ENCODE measurements around the gene CCDC157. TPM values are rescaled to one million over a fixed set of nuclear protein-coding genes. Genes with fewer than 3 reads are reported as not detected.

The CCDC157 gene
- total and polyA plus RNA-seq, 9 of the 15 experiments (the other 6 are each of a cell fraction or from before 2014, with no cell fraction given), result 0.04 to 1.3 (median 0.68) TPM

- TF ChIP-seq L3MBTL2 (IDR thresholded peaks at IDR 0.05), result no peak
- no peak for TF ChIP-seq ZNF263 (CRISPR knock-in tag; IDR thresholded peaks at IDR 0.05; ENCODE audit: borderline replicate concordance)
- peak; percentile 30 for TF ChIP-seq HMGN3 (IDR thresholded peaks at IDR 0.05; ENCODE audit: borderline replicate concordance, extremely low read depth, insufficient read length, low read depth, low read length)
- TF ChIP-seq ZNF696 (CRISPR knock-in tag; conservative IDR thresholded peaks at IDR 0.05), result no peak
- no peak for TF ChIP-seq ZNF408 (CRISPR knock-in tag; IDR thresholded peaks at IDR 0.05; ENCODE audit: low read depth)
- no peak for TF ChIP-seq NONO (IDR thresholded peaks at IDR 0.05; ENCODE audit: low read depth in 2 of 2, low read length in 1 of 2)
- no peak for TF ChIP-seq DMBX1 (CRISPR knock-in tag; IDR thresholded peaks at IDR 0.05; ENCODE audit: borderline replicate concordance)
- no peak for TF ChIP-seq MTF1 (CRISPR knock-in tag; IDR thresholded peaks at IDR 0.05; ENCODE audit: borderline replicate concordance)
- TF ChIP-seq FOXA3 (CRISPR knock-in tag; conservative IDR thresholded peaks at IDR 0.05 in 1 of 2, IDR thresholded peaks at IDR 0.05 in 1 of 2), result no peak
- no peak for TF ChIP-seq C11orf30 (IDR thresholded peaks at IDR 0.05; ENCODE audit: low read depth)
- TF ChIP-seq GABPB1 (CRISPR knock-in tag; IDR thresholded peaks at IDR 0.05), result no peak
- no peak for TF ChIP-seq ZNF766 (CRISPR knock-in tag; conservative IDR thresholded peaks at IDR 0.05)
- peak; percentile 45 for TF ChIP-seq TAF1 (IDR thresholded peaks at IDR 0.05; ENCODE audit: control insufficient read depth, extremely low read depth, insufficient read depth, low read length, severe bottlenecking)
- TF ChIP-seq E2F3 (CRISPR knock-in tag; IDR thresholded peaks at IDR 0.05), result no peak
- TF ChIP-seq ZNF561 (CRISPR knock-in tag; conservative IDR thresholded peaks at IDR 0.05), result no peak
- no peak for TF ChIP-seq EZH2 (IDR thresholded peaks at IDR 0.05; ENCODE audit: borderline replicate concordance, low read depth, low read length)
- TF ChIP-seq BMI1 (IDR thresholded peaks at IDR 0.05; ENCODE audit: low read length), result no peak
- TF ChIP-seq ZBTB5 (IDR thresholded peaks at IDR 0.05), result no peak
- no peak for TF ChIP-seq MTA1 (IDR thresholded peaks at IDR 0.05; ENCODE audit: borderline replicate concordance)
- TF ChIP-seq BHLHE40 (IDR thresholded peaks at IDR 0.05; ENCODE audit: low read length), result peak; percentile 91
- TF ChIP-seq ZC3H4 (CRISPR knock-in tag; IDR thresholded peaks at IDR 0.05; ENCODE audit: borderline replicate concordance), result no peak
- no peak for TF ChIP-seq ZFPM2 (CRISPR knock-in tag; IDR thresholded peaks at IDR 0.05)
- TF ChIP-seq HMG20A (CRISPR knock-in tag; conservative IDR thresholded peaks at IDR 0.05), result no peak
- TF ChIP-seq ZNF3 (CRISPR knock-in tag; IDR thresholded peaks at IDR 0.05), result no peak
- TF ChIP-seq ETS2 (tag; IDR thresholded peaks at IDR 0.05; ENCODE audit: borderline replicate concordance, poor library complexity, severe bottlenecking), result no peak
- no peak for TF ChIP-seq KAT7 (CRISPR knock-in tag; IDR thresholded peaks at IDR 0.05; ENCODE audit: borderline replicate concordance)
- TF ChIP-seq THAP7 (CRISPR knock-in tag; IDR thresholded peaks at IDR 0.05), result no peak
- TF ChIP-seq CXXC5 (CRISPR knock-in tag; IDR thresholded peaks at IDR 0.05), result peak; percentile 66
These were observed 65.1 kb downstream of the CCDC157 start (continued) for GRCh38 chr22:30421695-30422480.
